ENCODE data around the gene IKZF3. TPM values are rescaled to one million over a fixed set of nuclear protein-coding genes. Genes with fewer than 3 reads are reported as not detected.

IKZF3 gene
- total RNA-seq, 1 donor from 2014 or later = not detected

DNA sequence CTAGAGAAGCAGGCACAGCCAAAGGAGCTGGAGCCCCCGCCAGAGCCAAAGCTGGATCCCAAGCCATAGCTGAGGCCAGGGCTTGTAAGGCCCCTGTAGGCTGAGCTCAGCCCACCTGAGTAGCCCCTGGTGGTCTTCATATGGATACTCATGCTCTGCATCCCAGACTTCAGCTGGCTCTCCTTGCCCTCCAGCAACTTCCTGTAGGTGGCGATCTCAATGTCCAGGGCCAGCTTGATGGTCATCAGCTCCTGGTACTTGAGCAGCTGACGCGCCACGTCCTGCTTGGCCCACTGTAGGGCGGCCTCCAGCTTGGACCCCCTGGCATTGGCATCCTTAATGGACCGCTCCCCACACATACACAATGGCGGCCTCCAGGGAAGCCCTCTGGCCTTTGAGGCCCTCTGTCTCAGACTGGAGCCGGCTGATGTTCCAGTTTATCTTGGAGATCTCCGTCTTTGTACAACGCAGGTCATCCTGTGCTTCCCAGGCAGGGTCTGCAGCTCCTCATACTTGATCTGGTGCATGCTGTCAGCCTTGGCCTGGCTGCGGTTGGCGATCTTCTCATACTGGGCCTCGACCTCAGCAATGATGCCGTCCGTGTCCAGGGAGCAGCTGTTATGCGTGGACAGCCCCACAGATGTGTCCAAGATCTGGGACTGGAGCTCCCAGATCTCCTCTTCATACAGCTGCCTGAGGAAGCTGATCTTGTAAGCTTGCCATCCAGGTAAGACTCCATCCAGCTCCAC is 28.9 kb downstream of the IKZF3 start:
- Mint-ChIP-seq H3K27me3 (ENCODE audit: unreplicated experiment) (peaks cover 1% of the 10 kb centered on the region), H3K4me1 (ENCODE audit: unreplicated experiment) (no peaks in the 10 kb centered on the region), H3K36me3 (ENCODE audit: low read depth, unreplicated experiment) (peaks cover 10% of the 10 kb centered on the region), H3K9me3 (ENCODE audit: unreplicated experiment) (no peaks in the 10 kb centered on the region), H3K4me3 (ENCODE audit: unreplicated experiment) (no peak overlapping the region), H3K27ac (ENCODE audit: unreplicated experiment) (no peak overlapping the region)
- no peak for DNase-seq (ENCODE audit: low spot score)
- no peak for TF ChIP-seq CTCF (IDR thresholded peaks at IDR 0.05; ENCODE audit: unreplicated experiment)

- TF ChIP-seq CTCF (IDR thresholded peaks at IDR 0.05; ENCODE audit: unreplicated experiment) = no peak
- H3K27ac Mint-ChIP-seq (ENCODE audit: unreplicated experiment) = no peak overlapping the region
- no peaks in the 10 kb centered on the region for H3K4me1 Mint-ChIP-seq (ENCODE audit: unreplicated experiment)
- no peak overlapping the region for H3K4me3 Mint-ChIP-seq (ENCODE audit: unreplicated experiment)
- no peaks in the 10 kb centered on the region for H3K9me3 Mint-ChIP-seq (ENCODE audit: unreplicated experiment)
- H3K27me3 Mint-ChIP-seq (ENCODE audit: unreplicated experiment) = peaks cover 1% of the 10 kb centered on the region
- no peak for DNase-seq (ENCODE audit: low spot score)
- H3K36me3 Mint-ChIP-seq (ENCODE audit: low read depth, unreplicated experiment) = peaks cover 10% of the 10 kb centered on the region
Observed at GRCh38 chr17:39834017-39834416, 30.1 kb downstream of the IKZF3 start.

GRCh38 chr17:39831588-39831987 is 32.5 kb downstream of the IKZF3 start:
- no peak for TF ChIP-seq CTCF (IDR thresholded peaks at IDR 0.05; ENCODE audit: unreplicated experiment)
- Mint-ChIP-seq H3K9me3 (ENCODE audit: unreplicated experiment) (no peaks in the 10 kb centered on the region), H3K27me3 (ENCODE audit: unreplicated experiment) (peaks cover 1% of the 10 kb centered on the region), H3K27ac (ENCODE audit: unreplicated experiment) (no peak overlapping the region), H3K4me3 (ENCODE audit: unreplicated experiment) (no peak overlapping the region), H3K36me3 (ENCODE audit: low read depth, unreplicated experiment) (peaks cover 10% of the 10 kb centered on the region), H3K4me1 (ENCODE audit: unreplicated experiment) (no peaks in the 10 kb centered on the region)
- DNase-seq (ENCODE audit: low spot score) = no peak

GRCh38 chr17:39828443-39828842 is 35.7 kb downstream of the IKZF3 start:
- Mint-ChIP-seq H3K9me3 (ENCODE audit: unreplicated experiment) (no peaks in the 10 kb centered on the region), H3K4me3 (ENCODE audit: unreplicated experiment) (no peak overlapping the region), H3K36me3 (ENCODE audit: low read depth, unreplicated experiment) (peaks cover 12% of the 10 kb centered on the region), H3K27me3 (ENCODE audit: unreplicated experiment) (no peaks in the 10 kb centered on the region), H3K4me1 (ENCODE audit: unreplicated experiment) (no peaks in the 10 kb centered on the region), H3K27ac (ENCODE audit: unreplicated experiment) (no peak overlapping the region)
- no peak for DNase-seq (ENCODE audit: low spot score)
- no peak for TF ChIP-seq CTCF (IDR thresholded peaks at IDR 0.05; ENCODE audit: unreplicated experiment)

DNA sequence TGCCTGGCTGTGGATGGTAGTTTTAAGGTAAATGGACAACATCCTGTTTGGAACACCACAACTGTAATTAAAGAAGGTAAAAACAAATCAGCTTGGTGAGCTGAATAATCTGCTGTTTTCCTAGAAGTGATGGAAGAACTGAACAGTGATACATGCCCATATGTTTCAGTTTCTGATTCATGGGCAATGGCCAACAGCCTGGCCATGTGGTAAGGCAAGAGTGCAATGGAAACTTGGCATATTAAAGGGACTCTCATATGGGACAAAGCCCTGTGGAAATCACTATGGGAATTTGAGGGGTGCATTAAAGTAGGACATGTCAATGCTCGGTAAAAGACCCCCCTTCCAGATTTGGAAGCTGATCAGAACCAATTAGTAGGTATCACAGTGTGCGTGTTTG is 37.8 kb downstream of the IKZF3 start:
- Mint-ChIP-seq H3K27ac (ENCODE audit: unreplicated experiment) (no peak overlapping the region), H3K4me3 (ENCODE audit: unreplicated experiment) (no peak overlapping the region), H3K9me3 (ENCODE audit: unreplicated experiment) (peaks cover 7% of the 10 kb centered on the region), H3K4me1 (ENCODE audit: unreplicated experiment) (no peaks in the 10 kb centered on the region), H3K36me3 (ENCODE audit: low read depth, unreplicated experiment) (peaks cover 21% of the 10 kb centered on the region), H3K27me3 (ENCODE audit: unreplicated experiment) (no peaks in the 10 kb centered on the region)
- TF ChIP-seq CTCF (IDR thresholded peaks at IDR 0.05; ENCODE audit: unreplicated experiment) = no peak
- DNase-seq (ENCODE audit: low spot score) = no peak

Data from endothelial cell (in vitro differentiated cells).